ENCODE results near the gene EED.
"Not testable (repeated sequence)": the region's sequence is repeated elsewhere in the genome, so short reads cannot be mapped to it uniquely, and the experiment has no call there.

EED gene

GRCh38 chr11:86222081-86222480 lies 22.5 kb upstream of the EED start:
- Histone ChIP-seq H2BK15ac (replicated peaks; ENCODE audit: low read depth) (no peak overlapping the region), H2BK5ac (ENCODE audit: low read length) (no peak overlapping the region), H3K23ac (ENCODE audit: low read length) (no peak overlapping the region), H3K79me2 (ENCODE audit: control insufficient read depth, insufficient read depth, low read length) (no peaks in the 10 kb centered on the region), H3K4me2 (ENCODE audit: low read length) (no peak overlapping the region), H3K9ac (ENCODE audit: low read length) (no peak overlapping the region), H3K4me1 (ENCODE audit: control insufficient read depth, low read depth, low read length) (no peaks in the 10 kb centered on the region), H3K18ac (ENCODE audit: low read length) (no peak overlapping the region), H3K27ac (ENCODE audit: low read depth, low read length) (no peak overlapping the region), H3K79me1 (ENCODE audit: low read length) (no peaks in the 10 kb centered on the region), H4K5ac (ENCODE audit: low read length) (no peak overlapping the region), H2BK120ac (ENCODE audit: low read depth, low read length) (no peak overlapping the region), H3K27me3 (ENCODE audit: insufficient read depth, low read length, poor library complexity) (no peaks in the 10 kb centered on the region), H3K56ac (ENCODE audit: low read length) (no peak overlapping the region), H2AK5ac (ENCODE audit: low read length) (no peak overlapping the region), H3K4ac (ENCODE audit: low read depth, low read length) (no peak overlapping the region), H3K4me3 (ENCODE audit: low read length) (no peak overlapping the region), H4K8ac (ENCODE audit: low read depth, low read length) (no peak overlapping the region), H3K36me3 (ENCODE audit: control insufficient read depth, insufficient read depth, low read length) (no peaks in the 10 kb centered on the region)
- no peak for DNase-seq
- WGBS (ENCODE audit: extremely low coverage, insufficient coverage, low lambda C conversion rate), result no CpG with 5 or more reads among the region's 2 CpGs

- not testable (repeated sequence) for H3K9ac ChIP-seq (ENCODE audit: low read length); H3K79me2 ChIP-seq (ENCODE audit: control insufficient read depth, insufficient read depth, low read length); H3K4me1 ChIP-seq (ENCODE audit: control insufficient read depth, low read depth, low read length); H3K27ac ChIP-seq (ENCODE audit: low read depth, low read length); H4K8ac ChIP-seq (ENCODE audit: low read depth, low read length); H3K4me3 ChIP-seq (ENCODE audit: low read length); H2AK5ac ChIP-seq (ENCODE audit: low read length); H4K5ac ChIP-seq (ENCODE audit: low read length); H3K23ac ChIP-seq (ENCODE audit: low read length); H3K4me2 ChIP-seq (ENCODE audit: low read length); H3K4ac ChIP-seq (ENCODE audit: low read depth, low read length); H2BK5ac ChIP-seq (ENCODE audit: low read length); H3K36me3 ChIP-seq (ENCODE audit: control insufficient read depth, insufficient read depth, low read length); H3K56ac ChIP-seq (ENCODE audit: low read length); DNase-seq; H2BK120ac ChIP-seq (ENCODE audit: low read depth, low read length); H3K79me1 ChIP-seq (ENCODE audit: low read length); H3K18ac ChIP-seq (ENCODE audit: low read length); H2BK15ac ChIP-seq (replicated peaks; ENCODE audit: low read depth); H3K27me3 ChIP-seq (ENCODE audit: insufficient read depth, low read length, poor library complexity)
- WGBS (ENCODE audit: extremely low coverage, insufficient coverage, low lambda C conversion rate), result no CpG with 5 or more reads among the region's 4 CpGs
Measured at GRCh38 chr11:86224575-86224974, 20.0 kb upstream of the EED start.

GRCh38 chr11:86225344-86225743 lies 19.2 kb upstream of the EED start:
- H4K5ac ChIP-seq (ENCODE audit: low read length); H3K4ac ChIP-seq (ENCODE audit: low read depth, low read length); H3K36me3 ChIP-seq (ENCODE audit: control insufficient read depth, insufficient read depth, low read length); H3K4me2 ChIP-seq (ENCODE audit: low read length); H3K79me2 ChIP-seq (ENCODE audit: control insufficient read depth, insufficient read depth, low read length); H2BK120ac ChIP-seq (ENCODE audit: low read depth, low read length); H3K79me1 ChIP-seq (ENCODE audit: low read length); H3K4me3 ChIP-seq (ENCODE audit: low read length); H3K56ac ChIP-seq (ENCODE audit: low read length); H3K9ac ChIP-seq (ENCODE audit: low read length); H2BK15ac ChIP-seq (replicated peaks; ENCODE audit: low read depth); H4K8ac ChIP-seq (ENCODE audit: low read depth, low read length); H2BK5ac ChIP-seq (ENCODE audit: low read length); DNase-seq; H3K27ac ChIP-seq (ENCODE audit: low read depth, low read length); H3K4me1 ChIP-seq (ENCODE audit: control insufficient read depth, low read depth, low read length); H3K23ac ChIP-seq (ENCODE audit: low read length); H3K27me3 ChIP-seq (ENCODE audit: insufficient read depth, low read length, poor library complexity); H3K18ac ChIP-seq (ENCODE audit: low read length); H2AK5ac ChIP-seq (ENCODE audit: low read length): not testable (repeated sequence)
- WGBS (ENCODE audit: extremely low coverage, insufficient coverage, low lambda C conversion rate), result no CpG with 5 or more reads among the region's 3 CpGs

GRCh38 chr11:86228269-86229038 lies 16.1 kb upstream of the EED start:
- Histone ChIP-seq H2BK15ac (replicated peaks; ENCODE audit: low read depth) (no peak overlapping the region), H3K4me2 (ENCODE audit: low read length) (no peak overlapping the region), H3K27ac (ENCODE audit: low read depth, low read length) (no peak overlapping the region), H3K9ac (ENCODE audit: low read length) (no peak overlapping the region), H2AK5ac (ENCODE audit: low read length) (no peak overlapping the region), H2BK5ac (ENCODE audit: low read length) (no peak overlapping the region), H3K23ac (ENCODE audit: low read length) (no peak overlapping the region), H3K18ac (ENCODE audit: low read length) (no peak overlapping the region), H2BK120ac (ENCODE audit: low read depth, low read length) (no peak overlapping the region), H3K36me3 (ENCODE audit: control insufficient read depth, insufficient read depth, low read length) (no peaks in the 10 kb centered on the region), H3K79me2 (ENCODE audit: control insufficient read depth, insufficient read depth, low read length) (no peaks in the 10 kb centered on the region), H4K5ac (ENCODE audit: low read length) (no peak overlapping the region), H3K79me1 (ENCODE audit: low read length) (no peaks in the 10 kb centered on the region), H4K8ac (ENCODE audit: low read depth, low read length) (no peak overlapping the region), H3K27me3 (ENCODE audit: insufficient read depth, low read length, poor library complexity) (no peaks in the 10 kb centered on the region), H3K4ac (ENCODE audit: low read depth, low read length) (no peak overlapping the region), H3K4me3 (ENCODE audit: low read length) (no peak overlapping the region), H3K4me1 (ENCODE audit: control insufficient read depth, low read depth, low read length) (no peaks in the 10 kb centered on the region), H3K56ac (ENCODE audit: low read length) (no peak overlapping the region)
- WGBS (ENCODE audit: extremely low coverage, insufficient coverage, low lambda C conversion rate), result 100% methylated on average over 2 of the region's 3 CpGs
- no peak for DNase-seq

GRCh38 chr11:86229039-86229330 lies 15.6 kb upstream of the EED start:
- H2BK120ac ChIP-seq (ENCODE audit: low read depth, low read length); H3K4me3 ChIP-seq (ENCODE audit: low read length); H4K5ac ChIP-seq (ENCODE audit: low read length); H2BK15ac ChIP-seq (replicated peaks; ENCODE audit: low read depth); H3K9ac ChIP-seq (ENCODE audit: low read length); H3K79me1 ChIP-seq (ENCODE audit: low read length); H3K4me2 ChIP-seq (ENCODE audit: low read length); H3K36me3 ChIP-seq (ENCODE audit: control insufficient read depth, insufficient read depth, low read length); H4K8ac ChIP-seq (ENCODE audit: low read depth, low read length); H2AK5ac ChIP-seq (ENCODE audit: low read length); H3K79me2 ChIP-seq (ENCODE audit: control insufficient read depth, insufficient read depth, low read length); H2BK5ac ChIP-seq (ENCODE audit: low read length); H3K27ac ChIP-seq (ENCODE audit: low read depth, low read length); DNase-seq; H3K18ac ChIP-seq (ENCODE audit: low read length); H3K23ac ChIP-seq (ENCODE audit: low read length); H3K4me1 ChIP-seq (ENCODE audit: control insufficient read depth, low read depth, low read length); H3K56ac ChIP-seq (ENCODE audit: low read length); H3K4ac ChIP-seq (ENCODE audit: low read depth, low read length); H3K27me3 ChIP-seq (ENCODE audit: insufficient read depth, low read length, poor library complexity): not testable (repeated sequence)
- WGBS (ENCODE audit: extremely low coverage, insufficient coverage, low lambda C conversion rate), result no CpG with 5 or more reads among the region's 3 CpGs

GRCh38 chr11:86230179-86230804 lies 14.3 kb upstream of the EED start:
- Histone ChIP-seq H2BK5ac (ENCODE audit: low read length) (no peak overlapping the region), H3K36me3 (ENCODE audit: control insufficient read depth, insufficient read depth, low read length) (no peaks in the 10 kb centered on the region), H3K4ac (ENCODE audit: low read depth, low read length) (no peak overlapping the region), H4K8ac (ENCODE audit: low read depth, low read length) (no peak overlapping the region), H2BK15ac (replicated peaks; ENCODE audit: low read depth) (no peak overlapping the region), H3K9ac (ENCODE audit: low read length) (no peak overlapping the region), H3K4me3 (ENCODE audit: low read length) (no peak overlapping the region), H3K23ac (ENCODE audit: low read length) (no peak overlapping the region), H3K79me1 (ENCODE audit: low read length) (no peaks in the 10 kb centered on the region), H3K18ac (ENCODE audit: low read length) (no peak overlapping the region), H2AK5ac (ENCODE audit: low read length) (no peak overlapping the region), H3K27me3 (ENCODE audit: insufficient read depth, low read length, poor library complexity) (no peaks in the 10 kb centered on the region), H4K5ac (ENCODE audit: low read length) (no peak overlapping the region), H3K4me1 (ENCODE audit: control insufficient read depth, low read depth, low read length) (no peaks in the 10 kb centered on the region), H2BK120ac (ENCODE audit: low read depth, low read length) (no peak overlapping the region), H3K56ac (ENCODE audit: low read length) (no peak overlapping the region), H3K79me2 (ENCODE audit: control insufficient read depth, insufficient read depth, low read length) (no peaks in the 10 kb centered on the region), H3K27ac (ENCODE audit: low read depth, low read length) (no peak overlapping the region), H3K4me2 (ENCODE audit: low read length) (no peak overlapping the region)
- WGBS (ENCODE audit: extremely low coverage, insufficient coverage, low lambda C conversion rate), result no CpG with 5 or more reads among the region's 1 CpG
- DNase-seq, result peak; percentile 40
